ENCODE data around the gene UGT1A7. TPM values are rescaled to one million over a fixed set of nuclear protein-coding genes. Genes with fewer than 3 reads are reported as not detected.

The UGT1A7 gene
- total RNA-seq, 1 donor from 2014 or later: not detected

- intact Hi-C loops (cut with micrococcal nuclease): no loop called here
These were observed 134.6 kb downstream of the UGT1A7 start for GRCh38 chr2:233816334-233816733.

DNA sequence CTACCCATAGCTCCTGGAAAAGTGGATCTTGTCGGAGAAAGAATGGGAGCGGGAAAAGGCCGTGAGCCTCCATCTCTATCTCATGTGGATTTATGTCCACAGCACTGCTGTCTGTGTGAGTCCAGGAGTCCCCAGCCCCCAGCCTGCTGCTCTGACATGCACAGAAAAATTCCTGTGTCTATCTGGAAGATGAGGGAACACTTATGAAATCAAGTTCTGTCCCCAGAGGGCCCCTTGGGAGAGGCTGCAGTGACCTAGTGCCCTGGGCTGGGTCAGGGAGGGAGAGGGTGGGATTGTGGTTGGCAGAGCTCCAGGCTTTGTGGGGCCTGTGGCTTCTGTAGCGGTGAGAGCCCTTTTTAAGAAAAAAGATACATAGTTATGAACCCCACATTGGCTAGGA, 135.1 kb downstream of the UGT1A7 start:
- intact Hi-C loops (cut with micrococcal nuclease): no loop called here

- intact Hi-C loops (cut with micrococcal nuclease): no loop called here
These were observed 135.7 kb downstream of the UGT1A7 start for GRCh38 chr2:233817361-233817911.

DNA sequence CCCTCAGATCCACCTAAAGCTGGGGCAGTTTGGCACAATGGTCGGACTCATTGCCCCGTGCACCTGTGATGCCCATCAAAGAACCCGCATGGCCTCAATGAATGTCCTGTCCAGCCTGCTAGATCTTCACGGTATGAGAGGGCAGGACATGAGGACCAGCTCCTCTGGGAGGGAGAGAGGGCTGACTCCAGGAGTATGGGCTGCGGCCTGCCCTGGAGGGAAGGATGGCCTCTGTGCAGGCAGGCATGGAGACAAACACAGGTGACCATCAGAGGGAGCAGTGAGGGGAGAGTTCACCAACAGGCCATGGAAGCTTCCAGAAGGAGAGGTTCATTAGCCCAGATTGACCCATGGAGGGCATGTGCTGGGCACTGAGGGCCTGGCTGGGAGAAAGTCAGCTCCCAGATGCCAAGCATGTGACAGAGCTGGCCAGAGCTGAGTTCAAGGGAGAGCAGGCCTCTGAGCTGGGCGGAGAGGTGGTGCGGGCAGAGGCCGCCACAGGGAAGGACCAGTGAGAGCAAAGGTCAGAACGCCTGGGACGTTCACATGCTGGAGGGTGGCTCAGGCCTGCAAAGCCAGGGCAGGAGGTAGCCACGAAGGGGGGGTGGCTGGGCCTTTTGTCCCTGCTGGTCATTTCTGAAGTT, 136.4 kb downstream of the UGT1A7 start:
- intact Hi-C loops (cut with micrococcal nuclease): no loop called here

DNA sequence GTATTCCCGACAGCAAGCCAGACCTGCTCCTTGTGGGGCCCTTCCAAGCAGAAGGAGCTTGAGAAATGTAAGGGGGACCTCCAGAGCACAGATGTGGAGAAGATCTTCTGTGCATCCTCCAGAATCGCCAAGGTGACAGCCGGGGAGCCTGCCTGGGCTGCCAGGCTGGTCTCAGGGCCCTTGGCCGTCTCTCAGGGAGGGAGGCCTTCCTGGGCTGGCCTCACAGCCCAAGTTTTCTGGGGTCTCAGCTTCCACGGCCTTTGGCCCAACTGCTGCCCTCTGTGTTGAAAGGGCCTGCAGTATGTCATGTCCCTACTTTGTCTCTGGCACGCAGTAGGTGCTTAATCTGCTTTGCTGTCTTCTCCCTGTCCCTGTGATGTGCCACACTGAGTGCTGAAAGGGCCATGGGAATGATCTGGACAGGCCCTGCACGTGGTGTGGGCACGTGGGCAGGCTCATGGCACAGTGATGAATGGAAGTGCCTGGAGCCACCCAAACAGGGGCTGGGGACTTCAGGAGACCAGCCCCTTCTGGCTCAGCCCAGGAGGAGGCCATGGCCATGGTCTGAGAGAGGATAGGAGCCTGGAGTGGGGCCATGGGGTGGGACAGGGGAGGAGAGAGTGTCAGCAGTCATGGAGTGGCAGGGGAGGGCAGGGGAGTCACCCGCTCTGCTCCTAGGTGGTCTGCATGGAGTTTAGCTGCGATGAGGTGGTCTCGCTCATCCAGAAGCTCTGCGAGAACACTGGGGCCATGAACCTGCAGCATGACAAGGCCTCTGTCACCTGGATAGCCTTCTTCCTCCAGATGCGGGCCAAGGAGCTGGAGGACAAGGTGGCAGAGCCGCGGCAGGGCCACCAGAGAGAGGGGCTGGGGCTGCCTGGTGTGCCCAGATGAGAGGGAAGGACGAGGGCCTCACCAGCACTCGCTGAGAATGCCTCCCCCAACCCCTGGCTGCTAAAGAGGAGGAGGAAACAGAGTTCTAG, 137.2 kb downstream of the UGT1A7 start:
- intact Hi-C loops (cut with micrococcal nuclease): no loop called here

- intact Hi-C loops (cut with micrococcal nuclease): no loop called here
These were observed 138.4 kb downstream of the UGT1A7 start for GRCh38 chr2:233819884-233820773.

GRCh38 chr2:233820774-233821105, 139.0 kb downstream of the UGT1A7 start:
- intact Hi-C loops (cut with micrococcal nuclease): no loop called here

- intact Hi-C loops (cut with micrococcal nuclease): no loop called here
These were observed 139.5 kb downstream of the UGT1A7 start for GRCh38 chr2:233821196-233821595.

- intact Hi-C loops (cut with micrococcal nuclease): no loop called here
These were observed 140.0 kb downstream of the UGT1A7 start for GRCh38 chr2:233821709-233822100.

- intact Hi-C loops (cut with micrococcal nuclease): no loop called here
These were observed 140.5 kb downstream of the UGT1A7 start for GRCh38 chr2:233822101-233822771.

Other genes with a start within 250 kb of the UGT1A7 start
- gene USP40, start 115.1 kb upstream of the UGT1A7 start, total RNA-seq: 10.3 and 11.0 TPM in 2 replicates
- gene UGT1A8, start 64.3 kb upstream of the UGT1A7 start, total RNA-seq: not detected in 2 replicates
- not detected in 2 replicates for gene UGT1A10, start 45.5 kb upstream of the UGT1A7 start, total RNA-seq
- not detected in 2 replicates for gene UGT1A9, start 10.0 kb upstream of the UGT1A7 start, total RNA-seq
- gene UGT1A6, start 11.0 kb downstream of the UGT1A7 start, total RNA-seq: not detected in 2 replicates
- not detected in 2 replicates for gene UGT1A5, start 31.0 kb downstream of the UGT1A7 start, total RNA-seq
- not detected in 2 replicates for gene UGT1A4, start 36.8 kb downstream of the UGT1A7 start, total RNA-seq
- gene UGT1A3, start 47.1 kb downstream of the UGT1A7 start, total RNA-seq: not detected in 2 replicates
- not detected in 2 replicates for gene UGT1A1, start 78.4 kb downstream of the UGT1A7 start, total RNA-seq
- gene MROH2A, start 96.4 kb downstream of the UGT1A7 start, total RNA-seq: not detected in 2 replicates
- 50.8 and 55.8 TPM in 2 replicates for gene HJURP, start 172.6 kb downstream of the UGT1A7 start, total RNA-seq
- gene TRPM8, start 235.5 kb downstream of the UGT1A7 start, total RNA-seq: not detected in 2 replicates